ENCODE measurements around the gene CD6.

CD6 gene

GRCh38 chr11:61012737-61013215 is 41.3 kb downstream of the CD6 start:
- DNase-seq = no peak

GRCh38 chr11:61018059-61018458 is 46.6 kb downstream of the CD6 start:
- no peak for DNase-seq

DNA sequence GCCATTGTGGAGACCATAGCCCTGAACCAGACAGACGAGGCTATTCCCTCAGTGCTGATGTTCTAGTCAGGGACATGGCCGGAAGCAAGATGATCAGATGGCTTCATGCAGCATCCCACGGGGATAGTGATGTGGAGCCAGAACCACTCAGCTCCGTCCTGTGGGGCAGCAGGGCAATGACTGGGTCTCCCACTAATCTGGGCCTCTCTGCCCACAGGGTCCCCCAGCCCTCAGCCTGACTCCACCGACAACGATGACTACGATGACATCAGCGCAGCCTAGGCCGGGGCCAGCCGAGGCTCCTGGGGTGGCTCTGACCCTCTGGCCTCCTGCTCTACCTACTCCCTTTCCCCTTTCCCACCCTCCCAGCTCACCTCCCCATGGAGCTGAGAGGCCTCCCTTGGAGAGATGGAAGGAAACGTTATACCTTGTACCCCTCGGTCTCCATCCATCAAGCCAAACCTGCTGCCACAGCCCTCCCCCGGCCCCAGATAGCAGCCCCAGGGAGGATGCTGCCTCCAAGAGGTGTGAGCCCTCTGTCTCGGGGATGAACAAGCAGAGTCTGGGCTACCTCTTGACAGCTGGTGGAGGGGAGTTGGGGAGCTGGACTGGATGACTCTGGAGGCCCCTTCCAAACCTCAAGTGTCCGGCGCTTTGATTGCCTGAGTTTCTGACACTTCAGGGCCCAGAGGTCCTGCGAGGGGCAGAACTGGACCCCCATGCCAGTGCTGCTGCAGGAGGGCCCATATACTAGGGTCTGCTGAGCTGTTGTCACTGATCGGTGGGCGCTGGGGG is 47.8 kb downstream of the CD6 start:
- no peak for DNase-seq

DNA sequence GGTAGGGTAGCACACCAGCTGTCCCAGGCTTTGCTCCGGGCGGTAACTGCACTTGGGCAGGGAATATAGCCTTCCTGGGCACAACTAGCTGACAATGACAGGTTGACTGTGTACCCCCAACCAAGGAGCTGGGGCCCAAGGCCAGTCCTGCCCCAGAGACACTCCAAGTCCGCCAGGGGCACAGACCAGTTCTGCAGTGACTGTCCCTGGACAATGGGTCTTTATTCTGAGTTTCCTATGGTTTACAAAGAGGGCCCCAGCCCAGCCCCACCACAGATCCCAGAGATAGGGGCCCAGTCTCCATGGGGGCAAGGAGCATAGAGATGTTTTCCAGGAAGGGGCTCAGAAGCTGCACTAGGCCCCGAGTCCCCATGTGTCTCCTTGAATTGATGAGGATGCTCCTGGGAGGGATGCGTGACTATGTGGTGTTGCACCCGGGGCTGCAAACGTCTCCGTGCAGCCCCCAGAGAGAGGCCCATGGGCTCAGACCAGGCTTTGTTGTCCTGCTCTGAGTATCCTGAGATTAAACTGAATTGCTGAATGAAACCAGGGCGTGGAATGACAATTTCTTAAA is 48.4 kb downstream of the CD6 start:
- no peak for DNase-seq

GRCh38 chr11:61020551-61021235 is 49.2 kb downstream of the CD6 start:
- no peak for DNase-seq

DNA sequence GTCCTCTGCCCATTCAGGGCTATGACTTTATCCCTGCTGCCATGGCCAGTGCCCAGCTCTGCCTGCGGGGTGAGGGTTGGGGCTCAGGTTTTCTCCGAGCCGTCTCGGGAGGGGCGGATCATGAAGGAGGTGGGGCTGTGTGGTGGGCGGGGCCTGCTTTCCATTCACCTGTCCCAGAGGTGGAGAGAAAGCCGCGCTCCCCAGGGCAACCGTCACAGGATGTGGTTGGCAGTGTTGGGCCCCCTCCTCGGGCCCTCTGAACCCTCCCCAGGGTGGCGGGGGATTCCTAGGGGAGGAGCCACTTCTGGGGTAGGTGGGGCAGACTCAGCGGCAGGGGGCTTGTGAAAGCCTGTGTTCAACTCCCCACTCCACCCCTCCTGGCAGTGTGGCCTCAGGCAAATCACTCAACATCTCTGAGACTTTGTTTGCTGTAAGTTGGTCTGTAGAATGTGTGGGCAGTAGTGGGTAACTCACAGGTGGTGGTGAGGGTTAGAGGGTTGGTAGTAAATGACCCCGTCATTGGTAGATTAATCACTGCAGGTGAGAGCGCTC is 50.3 kb downstream of the CD6 start:
- DNase-seq = peak; percentile 73

- DNase-seq = no peak
These were observed 51.0 kb downstream of the CD6 start for GRCh38 chr11:61022311-61023085.

DNA sequence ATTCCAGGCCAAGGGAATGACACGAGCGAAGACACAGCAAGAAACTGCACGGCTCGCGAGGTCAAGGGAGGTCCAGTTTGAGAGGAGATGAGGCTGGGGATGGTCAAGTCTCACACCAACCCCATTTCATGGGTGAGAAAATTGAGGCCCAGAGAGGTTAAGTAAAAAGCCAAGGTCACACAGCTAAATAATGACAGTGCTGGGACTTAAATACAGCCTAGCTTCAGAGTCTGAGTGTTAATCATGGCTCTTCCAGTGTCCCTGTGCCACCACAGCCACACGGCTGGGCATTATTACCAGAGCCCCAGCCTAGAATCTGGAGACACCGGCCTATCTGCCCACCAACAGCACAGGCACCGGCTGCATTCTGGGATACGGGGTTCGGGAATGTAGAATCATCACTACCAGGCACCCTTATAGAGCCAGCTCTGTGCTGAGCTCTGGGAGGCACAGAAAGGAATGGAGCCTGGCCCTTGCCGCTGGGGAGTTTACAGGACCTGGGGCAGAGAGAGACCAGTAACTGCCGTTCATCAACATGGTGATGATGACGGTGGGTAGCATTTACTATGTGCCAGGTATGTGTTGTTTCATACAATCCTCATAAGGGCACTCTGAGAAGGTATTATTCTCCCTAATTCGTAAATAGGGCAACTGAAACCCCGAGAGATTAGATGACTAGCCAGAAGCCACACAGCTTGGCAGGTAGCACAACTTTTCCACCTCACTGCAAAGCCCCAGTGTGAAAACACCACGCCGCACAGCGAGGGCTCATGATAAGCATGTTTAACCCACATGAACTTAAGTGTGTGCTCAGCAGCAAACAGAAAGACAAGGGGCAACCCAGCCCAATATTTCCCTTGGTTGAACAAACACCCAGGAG is 51.8 kb downstream of the CD6 start:
- DNase-seq = peak; percentile 60

DNA sequence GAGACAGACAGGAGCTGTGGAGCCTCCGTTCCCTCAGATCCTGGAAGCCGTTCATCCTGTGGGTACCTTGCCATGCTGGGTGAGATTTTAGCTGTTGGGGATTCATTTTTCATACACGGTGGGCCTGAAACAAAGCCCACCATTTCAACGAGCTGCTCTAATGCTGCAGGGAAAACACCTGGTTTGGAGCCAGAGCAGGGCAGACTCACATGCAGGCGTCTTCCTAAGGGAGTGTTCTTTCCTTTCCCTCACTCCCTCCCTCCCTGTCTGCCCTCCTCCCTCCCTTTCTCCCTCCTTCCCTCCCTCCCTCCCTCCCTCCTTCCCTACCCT is 52.5 kb downstream of the CD6 start:
- no peak for DNase-seq

- DNase-seq = no peak
These were observed 53.7 kb downstream of the CD6 start for GRCh38 chr11:61024938-61025820.

DNA sequence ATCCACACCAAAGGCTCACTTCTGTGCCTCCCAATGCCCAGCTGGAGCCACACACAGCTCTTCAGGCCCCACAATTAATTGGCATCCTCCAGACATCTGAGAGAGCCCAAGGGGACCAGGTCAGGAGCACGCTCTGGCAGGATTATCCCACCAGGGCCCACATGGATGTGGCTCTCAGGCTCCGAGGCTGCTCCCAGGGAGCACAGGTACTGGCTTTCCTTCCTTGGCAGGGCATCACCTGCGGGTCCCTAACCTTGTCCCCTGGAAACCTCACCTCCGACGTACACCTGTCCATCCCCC is 54.3 kb downstream of the CD6 start:
- DNase-seq = no peak

DNA sequence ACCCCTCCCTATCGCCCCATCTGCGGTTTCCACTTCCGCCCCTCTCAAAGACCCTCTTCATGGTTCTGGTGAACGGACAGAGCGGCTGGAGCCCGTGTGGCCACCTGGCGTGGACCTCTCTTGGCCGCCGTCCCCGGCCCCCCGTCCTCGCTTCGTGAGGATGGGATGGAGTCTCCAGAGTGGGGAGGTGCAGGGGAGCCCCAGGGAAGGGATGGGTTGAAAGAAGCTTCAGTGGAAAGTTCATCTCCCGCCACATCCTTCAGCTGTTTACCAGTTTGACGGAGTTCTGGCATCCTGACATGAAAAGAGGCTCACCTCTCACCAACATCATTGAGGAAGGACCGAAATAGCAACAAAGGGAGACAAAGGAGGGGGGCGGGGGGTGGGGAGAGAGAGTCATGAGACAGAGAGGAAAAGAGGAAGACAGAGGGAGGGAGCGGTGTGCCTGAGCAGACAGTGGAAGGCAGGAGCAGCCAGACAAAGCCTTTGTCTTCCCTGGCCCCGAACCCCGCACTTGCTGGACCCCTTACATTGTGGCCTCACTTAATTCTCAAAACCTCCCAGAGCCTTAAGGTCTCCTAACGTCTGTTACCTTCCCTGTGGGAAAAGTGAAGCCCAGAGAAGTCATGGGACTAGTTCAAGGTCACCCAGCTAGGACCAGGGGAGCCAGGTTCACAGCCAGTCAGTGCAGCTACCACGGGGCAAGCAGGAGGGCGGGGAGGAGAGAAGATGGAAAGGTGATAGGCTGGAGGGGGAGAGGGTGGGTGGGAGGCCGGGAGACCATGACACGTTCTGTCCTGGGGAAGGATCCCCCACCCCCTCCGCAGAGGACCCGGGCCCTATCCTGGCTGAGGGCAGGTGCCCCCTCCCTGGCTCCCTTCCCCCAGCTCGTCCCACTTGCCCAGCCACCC is 54.9 kb downstream of the CD6 start:
- DNase-seq = peak; percentile 65

DNA sequence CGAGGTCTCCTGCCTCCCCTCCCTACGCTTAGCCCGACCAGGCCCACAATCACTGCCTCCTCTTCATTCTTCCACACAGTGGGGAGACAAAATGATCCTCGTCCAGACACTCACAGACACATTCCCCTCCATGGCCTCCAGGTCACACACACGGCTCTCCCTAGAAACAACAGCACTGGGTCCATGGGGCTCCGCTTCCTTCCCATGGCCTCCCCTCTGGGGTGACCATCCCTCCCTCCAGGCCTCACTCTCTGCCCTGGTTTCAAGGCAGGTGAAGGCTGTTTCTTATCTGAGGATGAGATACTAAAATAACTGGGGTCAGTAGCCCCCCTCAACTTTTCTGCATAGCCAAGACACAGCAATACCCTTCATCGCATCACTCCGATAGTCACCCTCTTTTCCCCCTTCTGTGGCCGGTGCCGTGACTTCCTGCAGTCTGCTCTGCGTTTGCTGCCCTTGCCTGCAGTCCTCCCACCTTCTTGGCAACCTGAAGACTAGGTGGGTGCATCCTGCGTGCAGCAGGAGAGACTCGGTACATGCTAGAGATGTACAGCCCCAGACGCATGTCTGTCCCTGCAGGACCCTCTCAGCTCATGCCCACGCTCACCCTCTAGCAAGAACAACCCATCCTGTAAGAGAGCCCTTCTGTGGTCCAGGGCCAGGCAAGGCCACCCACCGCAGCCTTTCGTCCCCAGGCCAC is 55.8 kb downstream of the CD6 start:
- no peak for DNase-seq

GRCh38 chr11:61028135-61028729 is 56.8 kb downstream of the CD6 start:
- peak; percentile 73 for DNase-seq

GRCh38 chr11:61032824-61033223 is 61.3 kb downstream of the CD6 start:
- no peak for DNase-seq

DNA sequence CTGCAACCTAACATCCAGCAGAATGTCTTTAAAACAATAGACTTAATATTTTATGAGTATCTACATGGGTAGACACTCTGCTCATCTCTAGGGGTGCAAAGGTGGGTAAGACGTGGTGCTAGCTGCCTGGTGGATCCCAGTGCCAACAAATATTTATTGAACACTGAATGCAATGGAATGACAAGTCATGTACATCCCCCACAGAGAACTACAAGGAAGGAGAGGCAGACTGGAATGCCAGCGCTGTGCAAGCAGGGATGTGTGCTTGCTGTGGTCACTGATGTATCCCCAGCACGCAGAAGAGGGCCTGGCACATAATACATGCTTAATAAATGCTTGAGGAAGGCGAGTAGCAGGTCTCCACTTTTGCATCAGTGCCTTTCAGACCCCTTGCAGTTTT is 61.9 kb downstream of the CD6 start:
- no peak for DNase-seq

- DNase-seq = no peak
These were observed 62.6 kb downstream of the CD6 start for GRCh38 chr11:61034111-61034510.

DNA sequence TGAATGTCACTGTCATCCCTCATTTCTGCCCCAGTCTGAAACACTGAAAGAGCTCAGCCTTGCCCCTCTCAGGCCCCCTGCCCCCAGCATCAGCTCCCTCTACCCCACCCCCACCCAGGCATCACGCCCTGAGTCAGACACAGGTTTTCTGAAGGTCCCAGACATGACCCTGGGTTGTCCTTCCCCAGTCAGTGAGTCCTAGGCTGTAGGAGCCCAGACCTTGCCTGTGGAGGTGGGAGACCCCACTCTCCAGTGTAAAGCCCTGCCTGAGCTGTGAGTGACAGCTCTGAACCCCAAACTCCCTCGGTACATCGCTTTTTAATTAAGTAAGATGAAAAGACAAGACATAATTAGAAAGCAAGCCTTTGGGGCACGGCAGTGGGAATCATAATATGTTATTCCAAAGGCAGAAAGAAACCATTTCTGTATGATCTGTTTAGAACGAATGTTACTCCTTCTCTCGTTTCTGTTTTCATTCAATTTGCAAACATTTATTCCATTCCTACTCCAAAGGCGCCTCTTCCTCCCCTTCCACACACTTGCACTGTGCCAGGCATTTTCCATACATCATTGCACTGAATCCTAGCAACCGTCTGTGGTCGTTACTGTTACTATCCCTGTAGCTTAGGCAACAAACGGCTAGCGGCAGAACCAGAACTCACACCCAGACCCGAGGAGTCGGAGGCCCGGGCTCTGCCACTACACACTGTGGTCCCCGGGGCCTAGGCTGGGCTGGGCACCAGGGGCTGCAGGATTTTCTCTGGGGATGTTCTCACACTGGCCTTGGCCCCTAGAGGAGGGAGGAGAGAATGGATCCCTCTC is 63.4 kb downstream of the CD6 start:
- no peak for DNase-seq

Data from activated CD4-positive, alpha-beta T cell treated with anti-CD3 and anti-CD28 coated beads, Interleukin-2, amount 50 U/mL, for 16 hours (primary cell).